NCI-H1417 (cell line): ENCODE measurements around the gene SLC5A12.
A peak's percentile ranks its signal among the peaks of the same experiment; 100 is the strongest.

ENCODE experiments used
- DNase-seq, 3 experiments: peaks; one replicate each; lab custom pipeline; 2025; lab: John Stamatoyannopoulos, UW

The SLC5A12 gene, protein sequence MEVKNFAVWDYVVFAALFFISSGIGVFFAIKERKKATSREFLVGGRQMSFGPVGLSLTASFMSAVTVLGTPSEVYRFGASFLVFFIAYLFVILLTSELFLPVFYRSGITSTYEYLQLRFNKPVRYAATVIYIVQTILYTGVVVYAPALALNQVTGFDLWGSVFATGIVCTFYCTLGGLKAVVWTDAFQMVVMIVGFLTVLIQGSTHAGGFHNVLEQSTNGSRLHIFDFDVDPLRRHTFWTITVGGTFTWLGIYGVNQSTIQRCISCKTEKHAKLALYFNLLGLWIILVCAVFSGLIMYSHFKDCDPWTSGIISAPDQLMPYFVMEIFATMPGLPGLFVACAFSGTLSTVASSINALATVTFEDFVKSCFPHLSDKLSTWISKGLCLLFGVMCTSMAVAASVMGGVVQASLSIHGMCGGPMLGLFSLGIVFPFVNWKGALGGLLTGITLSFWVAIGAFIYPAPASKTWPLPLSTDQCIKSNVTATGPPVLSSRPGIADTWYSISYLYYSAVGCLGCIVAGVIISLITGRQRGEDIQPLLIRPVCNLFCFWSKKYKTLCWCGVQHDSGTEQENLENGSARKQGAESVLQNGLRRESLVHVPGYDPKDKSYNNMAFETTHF

DNA sequence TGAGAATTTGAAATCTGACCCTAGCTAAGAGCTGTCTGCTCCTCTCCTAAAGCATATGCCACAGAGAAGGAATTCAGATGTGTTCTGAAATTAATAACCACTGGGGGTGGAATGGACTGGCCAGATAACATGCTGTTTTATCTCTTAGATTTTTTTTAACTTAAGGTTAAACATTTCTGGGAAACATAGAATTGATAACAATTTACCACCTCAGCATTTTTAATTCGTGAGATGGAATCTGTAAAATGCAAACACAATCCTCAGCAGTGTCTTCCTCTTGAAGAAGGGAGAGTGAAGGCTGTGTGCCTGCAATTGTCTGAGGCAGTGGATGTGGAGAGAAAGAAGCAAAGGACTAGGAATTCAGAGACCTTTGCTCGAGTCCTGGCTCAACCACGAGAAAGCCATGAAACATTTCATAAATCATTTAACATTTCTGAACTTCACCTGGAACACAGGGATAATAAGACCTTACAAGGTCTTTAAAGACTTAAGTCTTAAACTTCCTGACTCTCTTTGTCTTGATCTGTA is at the start of gene SLC5A12:
TSS of gene SLC5A12 (minus strand) at position 113 of the 528 bp plus-strand sequence. CDS start 346 bp downstream, outside the sequence.
- no peak for DNase-seq

DNA sequence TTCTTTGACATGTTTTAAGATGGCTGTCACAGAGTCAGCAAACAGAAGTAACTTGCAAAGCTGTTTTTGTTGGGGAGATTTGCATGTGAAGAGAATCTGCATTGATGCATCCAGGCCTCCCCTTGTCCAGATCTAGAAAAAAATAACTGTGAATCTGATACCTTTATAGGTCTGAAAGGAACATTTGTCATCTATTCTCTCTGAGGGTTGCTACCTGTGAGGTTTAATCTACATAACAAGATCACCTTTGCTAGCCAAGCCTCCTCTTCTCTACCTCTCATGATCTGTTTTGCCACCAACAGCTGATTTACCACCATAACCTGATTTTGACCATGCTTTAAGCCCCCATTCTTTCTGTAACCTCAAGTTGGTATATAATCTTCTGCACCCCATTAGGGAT is 47.2 kb upstream of the SLC5A12 start:
- DNase-seq: no peak

DNA sequence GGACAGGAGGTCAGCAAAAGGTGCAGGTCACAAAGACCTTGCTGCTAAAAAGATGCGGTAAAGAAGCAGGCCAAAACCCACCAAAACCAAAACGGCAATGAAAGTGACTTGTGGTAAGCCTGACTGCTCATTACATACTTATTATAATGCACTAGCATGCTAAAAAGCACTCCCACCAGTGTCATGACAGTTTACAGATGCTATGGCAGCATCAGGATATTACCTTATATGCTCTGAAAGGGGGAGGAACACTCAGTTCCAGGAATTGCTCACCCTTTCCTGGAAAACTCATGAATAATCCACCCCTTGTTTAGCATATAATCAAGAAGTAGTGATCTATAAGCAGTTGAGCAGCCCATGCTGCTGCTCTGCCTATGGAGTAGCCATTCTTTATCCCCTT is 45.2 kb upstream of the SLC5A12 start:
- DNase-seq: no peak

DNA sequence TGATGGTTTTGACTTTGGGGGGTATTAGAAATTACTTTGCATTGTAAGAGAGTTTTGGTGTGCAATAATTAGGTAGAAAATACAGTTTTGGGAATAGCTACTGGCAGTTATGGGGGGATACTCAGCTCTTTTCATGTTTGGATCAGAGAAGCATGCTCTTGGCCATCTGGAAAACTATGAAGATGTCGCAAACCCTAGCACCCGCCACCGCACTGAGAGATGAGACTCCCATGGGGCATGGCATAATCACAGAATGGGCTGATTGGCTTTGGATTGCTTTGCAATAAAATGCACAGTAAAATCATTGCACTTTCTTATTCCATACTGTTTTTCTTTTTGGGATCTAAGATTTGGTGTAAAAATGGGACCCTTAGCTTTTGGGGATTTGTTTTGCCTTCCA is 43.5 kb upstream of the SLC5A12 start:
- no peak for DNase-seq

DNA sequence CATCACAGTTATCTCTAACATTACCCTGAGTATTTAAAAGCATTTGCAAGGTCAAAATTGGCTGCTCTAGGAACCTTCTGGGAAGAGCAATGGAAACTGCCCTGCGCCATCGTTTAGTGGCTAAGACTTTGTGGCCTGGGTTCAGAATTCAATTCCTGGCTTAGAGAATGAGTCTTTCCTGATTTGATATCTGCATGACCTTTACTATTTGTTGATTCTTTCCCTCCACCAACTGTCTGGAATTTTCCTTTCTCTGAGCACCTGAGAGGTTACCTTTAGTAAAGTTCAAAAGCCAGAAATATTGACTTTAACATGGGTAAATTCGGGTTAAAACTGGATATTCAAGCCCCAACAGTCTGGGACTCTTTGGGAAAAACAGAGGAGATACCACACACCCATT is 43.0 kb upstream of the SLC5A12 start:
- no peak for DNase-seq

DNA sequence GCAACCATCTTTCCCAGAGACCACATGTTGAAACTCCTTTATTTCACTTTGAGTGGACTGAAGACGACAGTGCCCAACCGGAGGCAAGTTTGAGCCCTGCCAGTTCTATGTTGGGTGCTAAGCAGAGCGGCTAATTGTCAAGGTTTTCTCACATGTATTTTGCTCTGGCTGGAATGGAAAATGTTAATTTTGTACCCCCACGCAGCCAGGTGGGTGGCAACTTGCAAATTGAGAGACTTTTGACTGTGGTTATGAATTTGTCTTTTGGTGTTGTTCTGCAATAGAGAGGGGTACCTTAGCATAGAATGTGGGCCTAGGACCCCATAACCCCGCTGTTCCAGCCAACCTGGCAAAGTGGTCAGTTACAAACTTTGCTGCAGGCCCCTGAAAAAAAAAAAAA is 42.5 kb upstream of the SLC5A12 start:
- no peak for DNase-seq

DNA sequence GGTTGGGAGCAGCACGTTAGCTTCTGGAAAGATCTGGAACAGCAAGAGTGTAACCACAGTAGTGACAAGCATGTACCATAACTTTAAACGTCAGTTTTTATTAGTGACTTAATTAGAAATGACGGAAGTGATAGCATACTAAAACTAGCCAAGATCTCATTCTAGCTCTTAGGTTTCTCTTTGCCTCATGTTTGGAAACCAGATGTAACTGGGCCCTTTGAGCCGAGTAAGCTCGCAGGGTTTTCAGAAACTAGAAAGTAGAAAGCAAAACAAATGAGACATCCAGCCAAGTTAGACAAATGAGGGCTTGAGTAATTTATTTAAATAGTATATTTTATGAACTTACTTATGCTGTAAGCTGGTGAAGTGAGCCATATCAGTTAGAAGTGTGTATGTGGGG is 40.2 kb upstream of the SLC5A12 start:
- no peak for DNase-seq

DNA sequence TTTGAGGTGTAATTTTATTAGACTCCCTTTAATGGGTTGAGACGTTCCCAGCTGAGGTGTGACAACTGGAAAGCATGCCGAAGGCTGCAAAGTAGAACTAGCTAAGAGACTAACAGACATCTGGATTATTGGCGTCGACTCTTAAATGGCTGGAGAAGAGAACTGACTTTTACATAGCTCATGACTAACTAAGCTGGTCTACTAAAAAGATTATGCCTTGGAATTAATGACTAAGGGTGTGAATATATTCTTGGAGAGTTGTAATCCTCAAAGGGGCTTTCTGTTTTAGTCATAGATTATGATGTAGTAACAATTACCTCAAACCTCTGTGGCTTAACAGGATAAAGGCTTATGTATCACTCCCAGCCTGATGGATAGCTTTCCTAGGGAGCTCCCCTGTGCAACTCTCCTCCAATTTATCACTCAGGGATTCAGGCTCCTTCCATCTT is 39.5 kb upstream of the SLC5A12 start:
- DNase-seq: no peak

DNA sequence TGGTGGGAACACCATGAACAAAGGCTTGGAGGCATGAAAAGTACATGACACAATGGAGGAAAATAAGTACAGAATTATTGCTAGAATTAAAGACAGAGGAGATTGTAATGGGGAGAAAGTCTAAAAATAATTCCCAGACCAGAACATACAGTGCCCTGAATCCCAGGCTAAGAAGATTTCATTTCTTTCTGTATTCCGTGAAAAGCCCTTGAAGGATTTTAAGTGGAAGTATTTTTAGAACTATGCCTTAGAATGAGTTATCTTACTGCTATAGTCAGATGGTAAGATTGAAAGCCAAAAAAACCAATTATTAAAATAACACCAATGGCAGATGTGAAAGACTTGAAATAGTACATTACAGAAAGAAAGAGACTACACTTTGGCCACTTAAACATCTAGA is 36.1 kb upstream of the SLC5A12 start:
- no peak for DNase-seq

DNA sequence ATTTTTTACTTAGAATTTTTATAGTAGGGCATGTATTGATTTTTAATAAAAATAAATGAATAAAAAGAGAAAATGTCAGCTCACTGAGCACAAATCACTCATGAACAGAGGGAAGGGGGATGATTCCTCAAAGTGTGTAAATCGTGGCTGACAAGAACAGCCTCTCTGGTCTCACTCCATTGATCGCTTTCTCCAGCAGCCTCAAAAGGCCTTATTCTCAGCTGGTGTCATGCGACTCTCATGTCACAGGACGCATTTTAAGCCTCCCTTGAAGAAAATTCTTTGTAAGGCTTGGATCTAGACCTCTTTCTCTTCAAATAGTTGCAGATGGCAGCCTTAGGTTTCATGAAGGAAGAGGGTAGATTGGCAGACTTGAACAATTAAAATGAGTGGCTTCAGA is 33.9 kb upstream of the SLC5A12 start:
- DNase-seq: no peak

DNA sequence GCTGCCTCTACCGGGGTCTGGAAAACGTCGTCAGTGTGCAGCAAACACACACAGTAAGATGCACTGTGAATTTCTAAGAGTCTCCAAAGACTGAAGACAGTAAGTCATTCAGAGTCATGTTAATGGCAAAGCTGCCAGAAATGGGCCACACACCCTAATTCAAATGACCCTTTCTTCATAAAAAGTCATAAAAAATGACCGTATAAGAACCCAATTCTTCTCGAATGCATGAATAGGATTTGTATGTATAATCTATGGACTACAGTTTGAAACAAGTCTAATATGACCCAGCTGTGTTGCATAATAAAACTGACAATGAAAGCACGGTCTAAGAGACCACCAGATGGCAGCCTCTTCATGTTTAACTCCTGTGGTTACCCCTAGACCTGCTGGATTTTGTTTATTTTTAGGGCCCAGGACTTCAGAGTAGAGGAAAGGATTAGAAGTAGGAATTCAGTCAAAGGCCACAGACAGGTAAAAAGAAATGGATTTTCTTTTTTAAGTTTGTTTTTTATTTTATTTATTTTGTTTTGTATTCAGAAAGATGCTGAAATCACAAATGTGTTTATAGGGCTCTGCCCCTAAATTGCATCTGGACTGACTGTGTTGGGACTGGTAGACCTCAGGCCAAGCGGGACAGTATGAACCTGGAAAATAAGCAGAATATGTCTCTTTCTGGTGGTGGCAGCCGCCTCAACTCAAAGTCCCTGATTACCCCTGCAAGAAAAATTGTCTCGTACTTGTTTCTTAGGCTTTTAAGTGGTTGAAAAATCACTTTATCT is 32.1 kb upstream of the SLC5A12 start:
- peak; percentile 16 to 75 (median 57) for DNase-seq

DNA sequence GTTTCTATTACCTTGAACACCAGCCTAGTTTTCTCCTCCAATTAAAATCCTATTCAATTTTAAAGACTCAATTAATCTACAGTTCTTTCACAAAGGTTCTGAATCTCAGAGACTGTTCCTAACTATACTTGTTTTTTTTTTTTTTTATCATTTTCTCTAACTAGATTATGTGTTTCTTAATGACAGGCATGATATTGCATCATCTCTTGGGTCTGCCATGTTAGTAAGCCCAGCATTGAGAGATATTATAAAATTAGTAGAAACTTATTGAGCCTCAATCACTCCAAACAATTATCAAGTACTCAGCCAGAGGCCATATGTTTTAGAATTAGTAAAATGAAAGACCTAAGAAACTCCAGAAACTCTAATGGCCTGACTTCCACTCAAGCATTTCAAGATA is 28.1 kb upstream of the SLC5A12 start:
- no peak for DNase-seq

DNA sequence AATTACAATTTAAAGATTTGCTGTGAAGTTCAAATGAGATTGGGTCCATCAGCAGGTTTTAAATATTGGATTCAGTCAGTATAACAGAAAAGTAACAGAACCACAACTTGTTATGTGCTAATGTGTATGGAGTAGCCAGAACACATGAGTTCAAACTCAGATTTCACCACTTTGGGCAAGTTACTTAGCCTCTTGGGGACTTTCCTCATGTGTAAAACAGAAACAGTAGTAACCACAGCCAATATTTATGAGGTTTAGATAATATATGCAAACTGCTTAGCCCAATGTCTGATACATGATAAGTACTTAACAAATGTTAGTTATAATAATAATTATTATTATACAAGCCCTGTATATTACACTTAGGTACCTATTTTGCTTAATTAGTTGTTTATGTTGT is 21.8 kb upstream of the SLC5A12 start:
- DNase-seq: no peak

DNA sequence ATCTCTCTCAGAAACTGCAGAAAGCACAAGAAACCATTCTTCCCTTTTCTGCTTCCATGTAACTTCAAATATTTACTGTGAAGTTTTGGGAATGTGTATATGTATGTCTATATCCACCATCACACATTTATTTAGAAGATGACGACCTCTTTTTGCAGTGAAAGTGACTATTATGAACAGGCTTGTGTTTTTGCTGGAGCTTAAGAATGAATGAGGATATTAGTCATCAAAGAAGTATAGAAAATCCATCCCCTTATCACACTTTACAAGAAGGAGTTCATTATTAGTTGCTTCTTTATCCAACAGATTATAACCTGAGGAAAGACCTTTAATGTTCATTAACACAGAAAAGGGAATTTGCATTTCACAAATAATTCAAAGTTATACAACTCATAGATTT is 21.1 kb upstream of the SLC5A12 start:
- DNase-seq: no peak

DNA sequence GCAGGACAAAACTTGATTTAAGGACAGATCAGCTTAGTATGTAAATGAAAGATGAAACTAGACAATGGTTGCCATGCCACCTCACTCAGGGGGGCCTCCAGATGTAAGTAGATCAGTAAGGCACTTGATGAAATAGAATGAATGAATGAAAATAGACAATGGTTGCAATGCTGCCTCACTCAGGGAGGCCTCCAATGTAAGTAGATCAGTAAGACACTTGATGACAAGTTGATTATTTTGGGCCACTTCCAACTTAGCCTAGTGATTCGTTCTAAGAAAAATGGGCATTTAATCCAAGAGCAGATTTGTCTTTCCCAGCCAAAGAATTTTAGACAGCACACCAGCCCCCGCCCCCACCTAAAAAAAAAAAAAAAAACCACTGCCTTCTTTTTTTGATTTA is 19.2 kb upstream of the SLC5A12 start:
- DNase-seq: peak in 2 of 3 experiments; percentile 1 to 13

DNA sequence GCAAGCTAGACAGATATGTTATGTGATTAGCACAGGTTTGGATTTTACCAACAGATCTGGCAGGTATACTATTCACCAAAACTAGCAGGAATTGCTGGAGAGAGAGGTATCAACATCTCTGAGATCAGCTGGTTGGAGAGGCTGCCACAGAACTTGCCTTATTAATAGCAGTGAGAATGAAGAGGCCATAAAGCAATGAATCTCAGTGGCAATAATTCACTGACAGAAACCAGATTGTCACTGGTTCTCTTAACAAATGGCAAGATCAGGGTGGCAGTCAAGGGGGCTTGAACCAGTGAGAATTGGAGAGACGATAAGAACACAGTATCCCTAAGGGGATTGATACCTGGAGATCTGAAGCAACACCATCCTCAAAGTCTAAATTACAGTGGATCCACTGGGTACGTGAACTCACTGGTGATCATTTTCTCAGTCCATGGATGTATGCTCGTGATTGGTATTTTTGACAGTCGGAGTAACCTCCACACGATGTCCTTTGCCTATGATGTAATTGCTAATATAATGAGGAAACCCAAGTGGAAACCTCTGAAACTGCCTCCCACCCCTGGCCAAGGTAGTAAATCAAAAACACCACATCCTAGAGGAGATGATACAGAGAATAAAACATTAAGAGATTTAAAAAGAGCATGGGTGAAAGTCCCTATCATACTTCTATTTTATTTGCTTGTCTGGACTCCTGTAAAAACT is 17.7 kb upstream of the SLC5A12 start:
- no peak for DNase-seq

DNA sequence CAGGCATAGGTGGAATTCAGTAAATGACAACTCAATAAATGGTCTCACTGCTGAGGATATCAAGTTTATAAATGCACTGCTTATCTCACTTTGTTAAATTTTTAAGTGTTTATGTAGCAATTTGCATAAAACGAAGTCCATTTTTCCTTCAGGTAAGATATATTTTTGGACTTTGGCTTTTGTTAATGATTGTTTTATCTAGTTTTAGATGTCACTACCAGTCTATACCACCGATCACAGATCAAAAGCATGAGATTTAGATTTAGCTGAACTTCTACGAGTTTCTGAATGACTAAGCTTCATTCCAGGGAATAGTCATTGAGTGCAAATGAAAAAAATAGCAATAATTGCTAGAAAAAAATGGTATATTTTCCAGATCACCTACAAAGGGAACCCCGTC is 12.8 kb upstream of the SLC5A12 start:
- no peak for DNase-seq

DNA sequence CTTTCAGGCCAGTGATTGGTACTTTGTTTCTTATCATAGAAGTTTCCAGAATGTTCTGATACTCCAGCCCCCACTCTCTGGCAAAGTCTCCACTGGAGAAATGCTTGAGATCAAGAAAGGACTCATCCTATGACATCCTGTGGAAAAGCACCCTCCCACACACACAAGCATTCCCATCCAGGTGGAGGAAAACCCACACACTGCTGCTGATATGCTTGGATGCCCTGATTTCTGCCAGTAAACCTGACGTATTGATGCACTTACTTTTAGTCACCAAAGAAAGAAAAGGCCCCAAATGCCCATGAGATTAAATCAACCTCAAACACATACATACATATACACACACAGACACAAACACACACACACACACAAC is 9.2 kb upstream of the SLC5A12 start:
- DNase-seq: no peak

DNA sequence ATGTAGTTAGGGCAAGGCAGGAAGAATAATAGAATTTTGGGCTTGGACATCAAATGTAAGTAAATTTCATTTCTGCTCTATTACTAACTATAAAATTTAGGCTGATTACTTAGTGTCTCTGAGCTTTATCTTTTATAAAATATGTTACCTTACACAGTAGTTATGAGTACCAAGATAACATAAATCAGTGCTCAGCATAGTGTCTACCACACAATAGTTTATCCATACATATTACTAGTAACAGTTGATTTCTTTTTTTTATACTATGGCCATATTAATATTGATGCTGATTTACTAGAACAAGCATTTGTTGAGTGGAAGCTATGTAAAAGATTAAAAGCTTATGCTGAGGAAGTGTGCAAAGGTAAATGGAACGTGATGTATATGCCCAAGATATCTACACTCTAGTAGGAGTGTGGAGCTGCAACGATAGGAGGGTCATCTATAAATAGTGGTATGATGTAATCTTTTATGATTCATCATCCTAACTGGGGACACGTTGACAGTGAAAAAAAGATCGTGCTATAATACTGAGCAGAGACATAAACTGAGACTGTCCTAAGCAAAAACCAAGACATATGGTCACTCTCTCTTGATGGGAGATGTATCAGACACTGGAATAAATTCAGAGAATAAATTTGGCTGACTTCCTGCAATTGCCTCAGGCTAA is 8.7 kb upstream of the SLC5A12 start:
- DNase-seq: no peak

DNA sequence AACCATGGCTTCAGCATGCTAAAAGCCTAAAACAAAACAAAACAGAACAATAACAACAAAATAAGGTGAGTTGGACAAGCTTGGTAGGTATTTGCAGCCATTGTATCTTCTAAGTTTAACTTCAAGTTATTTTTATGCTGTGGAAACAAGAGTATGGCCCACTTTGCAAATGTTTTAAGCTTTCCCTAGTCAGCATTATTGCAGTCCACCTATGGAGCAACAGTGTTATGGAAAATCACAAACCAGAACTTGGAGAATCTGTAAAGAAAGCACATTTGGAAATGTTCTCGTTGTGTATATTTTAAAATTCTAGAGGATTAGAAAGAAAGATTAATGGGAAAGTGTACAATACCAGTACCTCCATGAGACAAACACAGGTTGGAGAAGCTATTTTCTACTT is 7.4 kb upstream of the SLC5A12 start:
- DNase-seq: no peak

DNA sequence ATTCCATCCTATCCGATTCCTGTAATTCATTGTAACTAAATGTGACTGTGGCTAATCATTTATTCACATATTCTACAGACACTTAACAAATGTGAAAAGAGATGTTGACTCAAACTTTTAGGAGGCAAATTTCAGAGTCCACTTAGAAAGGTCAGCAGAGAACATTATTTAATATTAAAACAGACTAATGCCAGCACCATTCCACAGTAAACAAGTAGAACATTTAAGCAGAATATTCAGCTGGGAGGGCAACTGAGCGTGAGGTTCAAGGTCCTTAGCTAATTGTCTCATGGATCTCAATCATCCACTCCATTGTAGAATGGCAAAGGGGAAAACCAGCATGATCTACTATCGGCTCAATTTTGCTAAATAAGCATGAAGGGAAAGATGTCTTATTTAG is 5.1 kb upstream of the SLC5A12 start:
- no peak for DNase-seq

DNA sequence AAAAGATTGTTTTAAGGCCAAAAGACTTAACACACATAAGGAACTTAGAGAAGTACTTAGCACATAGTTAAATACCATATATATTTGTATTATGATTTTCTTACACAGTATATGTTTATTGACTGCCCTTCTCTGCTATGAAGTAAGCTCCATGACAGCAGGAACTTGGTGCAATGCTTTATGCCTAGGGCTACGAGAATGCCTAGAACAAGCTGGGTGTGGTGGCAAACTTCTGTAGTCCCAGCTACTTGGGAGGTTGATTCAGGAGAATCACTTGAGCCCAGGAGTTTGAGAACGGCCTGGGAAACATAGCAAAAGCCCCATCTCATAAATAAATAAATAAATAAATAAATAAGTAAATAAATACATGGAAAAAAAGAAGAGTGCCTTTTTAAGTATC is 1.9 kb downstream of the SLC5A12 start:
- no peak for DNase-seq
